SK-N-SH (cell line): ENCODE results near the gene APOM. TPM values are rescaled to one million over a fixed set of nuclear protein-coding genes. Genes with fewer than 3 reads are reported as not detected.

Experiments used
- CTCF ChIA-PET: fragments of 300-600, 350-600 bp; formaldehyde crosslinking; extraction: SDS; loops from one replicate; lab custom pipeline; 2021; lab: Yijun Ruan, JAX
- POLR2A ChIA-PET: fragments of 350-600 bp; sonication (Branson Sonifier 250); formaldehyde crosslinking; extraction: SDS; loops from one replicate; lab custom pipeline; 2020; ENCODE audit warnings: antibody characterized with exemption, inconsistent platforms; lab: Yijun Ruan, JAX
- DNase-seq: peaks from one replicate; pipeline ENCODE4 v3.0.0; 2012
- H2AFZ ChIP-seq: fragments of 200-600 bp; sonication (generic); 2 replicates; pipeline ENCODE4 v1.8.1; 2016; ENCODE audit warnings: antibody characterized with exemption, mild to moderate bottlenecking, low read depth
- H3F3A ChIP-seq: fragments of 200-600 bp; sonication (generic); replicated peaks from 2 replicates; pipeline ENCODE3; 2016; ENCODE audit warnings: antibody characterized with exemption, mild to moderate bottlenecking; ENCODE audit not compliant: insufficient read depth
- H3K27ac ChIP-seq, 2 experiments: fragments of 200-500 bp in 1 of 2; fragments of 200-600 bp in 1 of 2; sonication (Bioruptor generic) in 1 of 2; sonication (generic), shearing (Covaris generic) in 1 of 2; 2 replicates each; pipeline versions ENCODE4 v1.5.1 to v1.6.1; 2014 to 2016; ENCODE audit warnings: low read depth in 2 of 2, inconsistent platforms in 1 of 2, low read length in 1 of 2, mild to moderate bottlenecking in 1 of 2, mixed read lengths in 1 of 2
- H3K27me3 ChIP-seq: fragments of 200-600 bp; sonication (generic), shearing (Covaris generic); 2 replicates; pipeline ENCODE4 v1.6.1; 2016; ENCODE audit warnings: mixed run types; ENCODE audit not compliant: insufficient read depth
- H3K36me3 ChIP-seq, 2 experiments: fragments of 200-500 bp in 1 of 2; fragments of 200-600 bp in 1 of 2; sonication (Bioruptor generic) in 1 of 2; sonication (generic) in 1 of 2; replicated peaks in 1 of 2; 2 replicates each; pipeline versions ENCODE3 to v1.5.1; 2014 to 2016; ENCODE audit warnings: low read length in 1 of 2, mild to moderate bottlenecking in 1 of 2; ENCODE audit not compliant: insufficient read depth in 2 of 2, control insufficient read depth in 1 of 2
- H3K4me1 ChIP-seq, 2 experiments: fragments of 200-500 bp in 1 of 2; fragments of 200-600 bp in 1 of 2; sonication (Bioruptor generic) in 1 of 2; sonication (generic), shearing (Covaris generic) in 1 of 2; 2 replicates each; pipeline versions ENCODE4 v1.5.1 to v1.6.1; 2014 to 2016; ENCODE audit warnings: low read depth in 1 of 2, low read length in 1 of 2, mixed run types in 1 of 2; ENCODE audit not compliant: insufficient read depth in 2 of 2, control insufficient read depth in 1 of 2
- H3K4me2 ChIP-seq: fragments of 200-600 bp; sonication (generic), shearing (Covaris generic); 2 replicates; pipeline ENCODE4 v1.6.1; 2017; ENCODE audit warnings: mixed run types
- H3K4me3 ChIP-seq, 2 experiments: fragments of 200-500 bp in 1 of 2; fragments of 200-600 bp in 1 of 2; sonication (Bioruptor generic) in 1 of 2; sonication (generic), shearing (Covaris generic) in 1 of 2; 2 replicates each; pipeline versions ENCODE4 v1.5.1 to v1.8.1; 2014 to 2016; ENCODE audit warnings: low read depth in 2 of 2, inconsistent platforms in 1 of 2, low read length in 1 of 2, mild to moderate bottlenecking in 1 of 2, mixed read lengths in 1 of 2, moderate library complexity in 1 of 2
- H3K79me2 ChIP-seq: fragments of 200-600 bp; sonication (generic); 2 replicates; pipeline ENCODE4 v1.8.1; 2017; ENCODE audit warnings: mild to moderate bottlenecking; ENCODE audit not compliant: insufficient read depth
- H3K9ac ChIP-seq: fragments of 200-600 bp; sonication (generic); 2 replicates; pipeline ENCODE4 v1.6.1; 2017; ENCODE audit warnings: mixed run types
- H3K9me2 ChIP-seq: fragments of 200-600 bp; sonication (generic); 2 replicates; pipeline ENCODE4 v1.6.1; 2017; ENCODE audit warnings: mixed run types
- H3K9me3 ChIP-seq: fragments of 200-600 bp; sonication (generic); 2 replicates; pipeline ENCODE4 v1.6.1; 2017; ENCODE audit warnings: mixed run types, mild to moderate bottlenecking, moderate library complexity
- H4K20me1 ChIP-seq: fragments of 200-600 bp; sonication (generic); 2 replicates; pipeline ENCODE4 v1.6.1; 2017; ENCODE audit warnings: mild to moderate bottlenecking, mixed run types; ENCODE audit not compliant: insufficient read depth
- MXI1 ChIP-seq: IDR thresholded peaks from 2 replicates; pipeline ENCODE4 v1.6.1; 2012; ENCODE audit warnings: mild to moderate bottlenecking, low read depth, low read length, improper control_type of control experiment
- NFIC ChIP-seq: IDR thresholded peaks from 2 replicates; pipeline ENCODE4 v1.4.0; 2012; ENCODE audit warnings: borderline replicate concordance
- POLR2AphosphoS5 ChIP-seq: IDR thresholded peaks from 2 replicates; pipeline ENCODE4 v1.6.1; 2012; ENCODE audit warnings: low read depth, low read length
- REST ChIP-seq: IDR thresholded peaks from 2 replicates; pipeline ENCODE4 v1.6.1; 2012; ENCODE audit warnings: mild to moderate bottlenecking, low read depth, low read length, moderate library complexity
- RXRA ChIP-seq: IDR thresholded peaks from 2 replicates; pipeline ENCODE4 v1.4.0; 2012; ENCODE audit warnings: low read depth, mild to moderate bottlenecking, borderline replicate concordance
- TCF12 ChIP-seq: IDR thresholded peaks from 2 replicates; pipeline ENCODE4 v1.4.0; 2012
- USF1 ChIP-seq: IDR thresholded peaks from 2 replicates; pipeline ENCODE4 v1.4.0; 2012; ENCODE audit warnings: low read depth, borderline replicate concordance
- WGBS: methylation state at CpG from one replicate; pipeline ENCODE4 v1.1.6; 2017; ENCODE audit warnings: low lambda C conversion rate; 5-methylcytosine and 5-hydroxymethylcytosine counted together
- polyA plus RNA-seq, 3 experiments: library from polyadenylated mRNA; depleted of rRNA; stranded (reverse); fragments of >200 nt; gene quantifications; 2 replicates each; pipeline ENCODE4 v1.2.3, GENCODE V29; 2012

APOM gene
- polyA plus RNA-seq, 1 of the 3 experiments (the other 2 are of a cell fraction) = 6.8 TPM

GRCh38 chr6:31634131-31634530 is 21.6 kb upstream of the APOM start:
- H3K27ac ChIP-seq = peak overlapping the region in 1 of 2 experiments; percentile 28; a peak in 2 of 4 replicates
- POLR2A ChIA-PET = interaction anchor here (1.0 to 1.3 kb wide), 2 partner anchors 10 to 11 kb away, joined by 6 to 11 read pairs; no protein-coding TSS in a partner anchor
- DNase-seq = no peak

More at GRCh38 chr6:31634131-31634530, 21.6 kb upstream of the APOM start:
- Histone ChIP-seq H3K9ac (no peak overlapping the region), H4K20me1 (peaks cover 19% of the 10 kb centered on the region; the same call in 1 of the 2 replicates), H3K9me2 (no peaks in the 10 kb centered on the region), H3K27me3 (no peaks in the 10 kb centered on the region), H3K79me2 (peaks cover 15% of the 10 kb centered on the region; the same call in 1 of the 2 replicates)
- CTCF ChIA-PET = interaction anchor here (0.9 to 1.4 kb wide), 3 partner anchors 13 to 18 kb away, joined by 3 to 5 read pairs (median 4); partner anchors contain the start of gene BAG6
- TF ChIP-seq USF1 (no peak), TCF12 (0 out of 2 replicates have a peak, but pooled peaks have one; percentile 27), MXI1 (no peak), NFIC (no peak), POLR2AphosphoS5 (no peak), REST (no peak), RXRA (no peak)
- TF ChIP-seq, all 33 proteins: peak for 1
- WGBS = 80% methylated on average over 3 of the region's 3 CpGs
- Histone ChIP-seq H3K36me3 (peaks cover 37 to 94% of the 10 kb centered on the region in 2 experiments), H3K4me1 (no peaks in the 10 kb centered on the region; a peak in 1 of 4 replicates), H3K4me2 (no peak overlapping the region), H3K4me3 (no peak overlapping the region), H3K9me3 (no peaks in the 10 kb centered on the region), H3F3A (peaks cover 50% of the 10 kb centered on the region), H2AFZ (no peak overlapping the region)
